ENCODE results near the gene REG3G.

REG3G gene

DNA sequence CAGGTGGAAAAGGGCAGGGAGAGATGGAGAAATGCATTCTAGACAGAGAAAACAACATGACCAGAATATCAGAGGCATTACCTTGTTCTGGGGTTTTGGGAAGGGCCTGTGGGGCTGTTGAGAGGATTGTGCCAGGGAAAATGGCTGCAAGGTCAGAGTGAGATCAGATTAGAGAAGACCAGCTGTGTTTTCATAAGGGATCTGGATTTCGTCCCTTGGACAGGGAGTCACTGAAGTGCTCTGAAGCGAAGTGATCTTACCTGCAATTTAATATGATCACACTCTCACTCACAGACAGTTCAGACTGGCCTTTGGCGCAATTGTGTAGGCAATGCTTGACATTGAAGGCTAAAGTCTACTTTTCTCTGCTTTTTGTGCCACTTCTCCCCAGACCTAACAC is 20.3 kb upstream of the REG3G start:
- H3K4me3 ChIP-seq (ENCODE audit: low read depth, low read length) = no peak overlapping the region
- TF ChIP-seq, protein P1, sequence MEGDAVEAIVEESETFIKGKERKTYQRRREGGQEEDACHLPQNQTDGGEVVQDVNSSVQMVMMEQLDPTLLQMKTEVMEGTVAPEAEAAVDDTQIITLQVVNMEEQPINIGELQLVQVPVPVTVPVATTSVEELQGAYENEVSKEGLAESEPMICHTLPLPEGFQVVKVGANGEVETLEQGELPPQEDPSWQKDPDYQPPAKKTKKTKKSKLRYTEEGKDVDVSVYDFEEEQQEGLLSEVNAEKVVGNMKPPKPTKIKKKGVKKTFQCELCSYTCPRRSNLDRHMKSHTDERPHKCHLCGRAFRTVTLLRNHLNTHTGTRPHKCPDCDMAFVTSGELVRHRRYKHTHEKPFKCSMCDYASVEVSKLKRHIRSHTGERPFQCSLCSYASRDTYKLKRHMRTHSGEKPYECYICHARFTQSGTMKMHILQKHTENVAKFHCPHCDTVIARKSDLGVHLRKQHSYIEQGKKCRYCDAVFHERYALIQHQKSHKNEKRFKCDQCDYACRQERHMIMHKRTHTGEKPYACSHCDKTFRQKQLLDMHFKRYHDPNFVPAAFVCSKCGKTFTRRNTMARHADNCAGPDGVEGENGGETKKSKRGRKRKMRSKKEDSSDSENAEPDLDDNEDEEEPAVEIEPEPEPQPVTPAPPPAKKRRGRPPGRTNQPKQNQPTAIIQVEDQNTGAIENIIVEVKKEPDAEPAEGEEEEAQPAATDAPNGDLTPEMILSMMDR (IDR thresholded peaks at IDR 0.05; ENCODE audit: insufficient read depth, low read length, missing control alignments) = no peak
- ChIA-PET CTCF (no interaction called here), POLR2A (no interaction called here)
- no peak for DNase-seq (ENCODE audit: low read depth, low spot score)

DNA sequence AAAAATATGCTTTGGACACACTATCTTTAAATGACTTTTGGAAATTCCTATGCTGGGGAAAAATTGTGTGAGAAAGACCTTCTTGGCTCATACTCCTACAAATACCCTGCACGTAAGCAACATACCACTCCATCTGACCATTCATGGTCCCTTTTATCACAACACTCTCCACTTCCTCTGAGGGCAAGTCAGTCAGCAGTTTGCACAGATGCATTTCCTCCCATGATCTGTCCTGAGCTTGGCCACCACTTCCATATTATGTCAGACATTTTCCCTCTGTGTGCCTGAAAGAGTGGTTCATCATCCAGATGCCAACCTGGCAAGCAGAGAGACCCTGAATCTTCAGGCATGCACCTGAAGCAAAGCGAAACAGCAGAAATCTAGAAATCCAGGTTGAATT is 16.1 kb upstream of the REG3G start:
- no peak overlapping the region for H3K4me3 ChIP-seq (ENCODE audit: low read depth, low read length)
- DNase-seq (ENCODE audit: low read depth, low spot score) = no peak
- TF ChIP-seq, protein P1 (IDR thresholded peaks at IDR 0.05; ENCODE audit: insufficient read depth, low read length, missing control alignments) = no peak
- ChIA-PET CTCF (no interaction called here), POLR2A (no interaction called here)

DNA sequence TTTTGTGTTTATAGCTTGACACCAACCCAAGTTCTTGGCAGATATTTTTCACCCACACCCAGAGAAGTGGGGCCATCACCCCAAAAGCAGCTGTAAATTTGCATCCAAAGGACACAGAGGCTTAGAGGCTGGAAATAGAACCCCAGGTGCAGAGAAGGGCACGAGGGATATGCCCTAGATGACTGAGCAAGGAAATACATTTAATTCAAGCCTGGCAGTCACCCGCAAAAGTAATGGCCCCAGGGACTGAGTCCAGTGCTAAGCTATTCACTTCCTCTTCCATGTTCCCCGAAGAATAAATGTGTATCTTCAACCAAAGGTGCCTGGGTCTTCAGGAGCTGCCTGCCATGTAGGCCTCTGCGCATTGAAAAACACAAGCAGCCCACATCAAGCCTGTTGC is 14.0 kb upstream of the REG3G start:
- TF ChIP-seq, protein P1 (IDR thresholded peaks at IDR 0.05; ENCODE audit: insufficient read depth, low read length, missing control alignments) = no peak
- no peak for DNase-seq (ENCODE audit: low read depth, low spot score)
- POLR2A ChIA-PET = no interaction called here
- CTCF ChIA-PET = no interaction called here
- no peak overlapping the region for H3K4me3 ChIP-seq (ENCODE audit: low read depth, low read length)

DNA sequence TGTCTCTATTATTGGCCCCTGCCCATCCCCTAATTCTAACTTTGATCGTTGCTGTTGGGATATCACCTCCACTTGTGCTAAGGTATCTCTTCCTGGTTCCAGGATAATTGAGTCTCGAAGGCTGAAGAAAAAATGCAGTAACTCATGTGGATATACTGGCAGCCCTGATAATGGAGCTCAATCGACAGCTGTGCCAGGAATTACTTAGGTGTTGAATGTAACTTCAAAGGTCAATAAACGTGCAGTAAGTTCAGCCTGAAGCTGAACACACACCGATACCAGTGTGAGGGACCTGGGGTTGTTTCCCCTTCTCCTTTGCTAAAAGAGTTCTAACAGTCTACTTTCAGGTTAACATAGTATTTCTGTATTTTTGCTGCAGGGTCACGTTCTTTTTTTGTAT is 11.9 kb upstream of the REG3G start:
- DNase-seq (ENCODE audit: low read depth, low spot score) = no peak
- H3K4me3 ChIP-seq (ENCODE audit: low read depth, low read length) = no peak overlapping the region
- ChIA-PET POLR2A (no interaction called here), CTCF (no interaction called here)
- TF ChIP-seq, protein P1 (IDR thresholded peaks at IDR 0.05; ENCODE audit: insufficient read depth, low read length, missing control alignments) = no peak

DNA sequence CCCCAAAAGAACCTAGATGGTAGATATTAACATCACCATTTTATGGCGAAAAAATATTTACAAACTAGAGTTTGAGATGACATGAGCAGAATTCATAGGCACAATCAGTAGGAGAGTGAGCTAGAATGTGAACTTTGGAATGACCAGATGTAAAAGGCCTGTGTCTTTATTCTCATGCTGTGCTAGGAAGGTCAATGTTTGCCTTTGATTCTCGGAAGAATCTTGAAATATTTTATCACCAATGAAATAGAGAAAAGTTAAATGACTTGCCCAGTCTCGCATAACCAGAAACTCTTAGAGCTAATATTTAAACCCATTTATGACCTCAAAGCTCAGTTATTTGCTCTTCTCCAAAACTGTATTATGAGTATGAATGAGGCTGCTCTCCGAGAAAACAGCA is 9.2 kb upstream of the REG3G start:
- CTCF ChIA-PET = no interaction called here
- no peak for DNase-seq (ENCODE audit: low read depth, low spot score)
- POLR2A ChIA-PET = no interaction called here
- no peak overlapping the region for H3K4me3 ChIP-seq (ENCODE audit: low read depth, low read length)
- TF ChIP-seq, protein P1 (IDR thresholded peaks at IDR 0.05; ENCODE audit: insufficient read depth, low read length, missing control alignments) = no peak

DNA sequence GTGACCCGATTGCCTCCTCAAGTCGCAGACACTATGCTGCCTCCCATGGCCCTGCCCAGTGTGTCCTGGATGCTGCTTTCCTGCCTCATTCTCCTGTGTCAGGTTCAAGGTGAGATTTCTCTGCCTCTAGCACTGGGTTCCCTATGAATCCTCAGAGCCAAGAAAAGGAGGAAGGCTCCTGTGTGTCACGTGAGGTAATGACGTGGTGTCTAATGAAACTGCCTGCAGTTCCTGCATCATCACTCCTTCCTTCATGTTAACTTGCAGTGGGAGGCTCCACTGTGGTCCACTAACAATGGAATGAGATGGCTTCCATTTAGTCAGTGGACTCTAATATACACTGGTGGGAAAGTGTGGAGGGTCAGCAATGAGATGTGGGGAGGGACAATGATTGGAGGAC is 559 bp downstream of the REG3G start:
- no peak for DNase-seq (ENCODE audit: low read depth, low spot score)
- TF ChIP-seq, protein P1 (IDR thresholded peaks at IDR 0.05; ENCODE audit: insufficient read depth, low read length, missing control alignments) = no peak
- no peak overlapping the region for H3K4me3 ChIP-seq (ENCODE audit: low read depth, low read length)
- POLR2A ChIA-PET = no interaction called here
- CTCF ChIA-PET = no interaction called here

All from AG04449 (cell line).